ENCODE results near the gene SRGAP2B.
"Not testable (repeated sequence)": the region's sequence is repeated elsewhere in the genome, so short reads cannot be mapped to it uniquely, and the experiment has no call there.

Gene SRGAP2B

GRCh38 chr1:145095284-145096057, at the start of gene SRGAP2B, which contains the start of gene FAM72D:
Gene SRGAP2B, minus strand, starts transcription at chr1:145095328. Its CDS starts 2,427 bp downstream, at chr1:145092901.
Gene FAM72D, plus strand, starts transcription at chr1:145095974. Its CDS starts 874 bp downstream, at chr1:145096848.
- DNase-seq, result not testable (repeated sequence)

- DNase-seq, result not testable (repeated sequence)
Measured at GRCh38 chr1:145144264-145144913, 49.3 kb upstream of the SRGAP2B start.

GRCh38 chr1:145140549-145140948, 45.4 kb upstream of the SRGAP2B start:
- not testable (repeated sequence) for DNase-seq

- not testable (repeated sequence) for DNase-seq
Measured at GRCh38 chr1:145134476-145134875, 39.3 kb upstream of the SRGAP2B start.

GRCh38 chr1:145128697-145129469, 33.8 kb upstream of the SRGAP2B start:
- DNase-seq, result not testable (repeated sequence)

GRCh38 chr1:145127144-145127543, 32.0 kb upstream of the SRGAP2B start:
- DNase-seq, result not testable (repeated sequence)

GRCh38 chr1:145125112-145125511, 30.0 kb upstream of the SRGAP2B start:
- DNase-seq, result not testable (repeated sequence)

GRCh38 chr1:145123992-145124641, 29.0 kb upstream of the SRGAP2B start:
- not testable (repeated sequence) for DNase-seq

- DNase-seq, result not testable (repeated sequence)
Measured at GRCh38 chr1:145123062-145123395, 27.9 kb upstream of the SRGAP2B start.

GRCh38 chr1:145122344-145123061, 27.4 kb upstream of the SRGAP2B start:
- not testable (repeated sequence) for DNase-seq

GRCh38 chr1:145119842-145120241, 24.7 kb upstream of the SRGAP2B start:
- not testable (repeated sequence) for DNase-seq

- DNase-seq, result not testable (repeated sequence)
Measured at GRCh38 chr1:145115587-145116493, 20.7 kb upstream of the SRGAP2B start.

GRCh38 chr1:145114560-145115057, 19.5 kb upstream of the SRGAP2B start:
- not testable (repeated sequence) for DNase-seq

- DNase-seq, result not testable (repeated sequence)
Measured at GRCh38 chr1:145112703-145113102, 17.6 kb upstream of the SRGAP2B start.

GRCh38 chr1:145111674-145112073, 16.5 kb upstream of the SRGAP2B start:
- not testable (repeated sequence) for DNase-seq

GRCh38 chr1:145103294-145103693, 8.2 kb upstream of the SRGAP2B start:
- DNase-seq, result not testable (repeated sequence)

GRCh38 chr1:145101725-145102124, 6.6 kb upstream of the SRGAP2B start:
- DNase-seq, result not testable (repeated sequence)

- DNase-seq, result not testable (repeated sequence)
Measured at GRCh38 chr1:145094655-145095211, 395 bp downstream of the SRGAP2B start.

- DNase-seq, result not testable (repeated sequence)
Measured at GRCh38 chr1:145093517-145094149, 1.5 kb downstream of the SRGAP2B start.
